ENCODE data around the gene IGFALS.

Gene IGFALS

DNA sequence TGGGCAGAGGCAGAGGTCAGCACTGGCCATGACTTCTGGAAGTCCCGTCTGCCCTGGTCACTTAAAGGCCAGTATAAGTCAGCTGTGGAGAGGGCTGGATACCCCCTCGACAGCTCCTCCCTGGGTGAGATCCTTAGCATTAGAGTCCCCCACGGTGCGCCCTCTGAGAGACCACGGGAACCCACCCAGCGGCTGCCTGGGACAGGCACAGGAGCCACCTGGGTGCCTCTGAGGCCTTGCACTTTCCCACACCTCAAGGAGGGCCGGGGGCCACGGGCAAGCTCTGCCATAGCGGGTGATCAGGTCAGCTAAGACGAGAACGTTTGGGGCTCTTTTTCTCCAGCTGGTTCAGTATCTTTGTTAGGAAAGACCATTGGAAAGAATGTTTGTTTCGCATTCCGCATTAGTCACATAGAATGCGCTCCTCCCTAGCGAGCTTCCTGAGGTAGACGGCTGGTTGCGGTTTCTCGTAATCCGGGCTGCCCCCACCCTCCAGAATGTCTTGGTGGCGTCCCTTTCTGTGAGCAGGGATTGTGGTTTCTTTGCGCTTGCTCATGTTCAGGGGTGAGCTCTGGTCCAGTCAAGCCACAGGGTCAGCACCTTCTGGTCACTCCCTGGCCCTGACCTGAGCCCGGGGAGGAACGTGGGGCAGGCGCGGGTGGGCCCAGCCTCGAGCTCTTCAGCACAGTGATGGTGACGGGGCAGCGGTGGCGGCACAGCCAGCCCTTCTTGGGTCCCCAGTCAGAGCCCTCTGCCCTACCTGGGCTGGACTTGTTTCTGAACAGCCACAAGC, 47.4 kb downstream of the IGFALS start:
- in situ Hi-C loops (cut with MboI; ENCODE audit: low sequenced_read_pairs): no loop called here

DNA sequence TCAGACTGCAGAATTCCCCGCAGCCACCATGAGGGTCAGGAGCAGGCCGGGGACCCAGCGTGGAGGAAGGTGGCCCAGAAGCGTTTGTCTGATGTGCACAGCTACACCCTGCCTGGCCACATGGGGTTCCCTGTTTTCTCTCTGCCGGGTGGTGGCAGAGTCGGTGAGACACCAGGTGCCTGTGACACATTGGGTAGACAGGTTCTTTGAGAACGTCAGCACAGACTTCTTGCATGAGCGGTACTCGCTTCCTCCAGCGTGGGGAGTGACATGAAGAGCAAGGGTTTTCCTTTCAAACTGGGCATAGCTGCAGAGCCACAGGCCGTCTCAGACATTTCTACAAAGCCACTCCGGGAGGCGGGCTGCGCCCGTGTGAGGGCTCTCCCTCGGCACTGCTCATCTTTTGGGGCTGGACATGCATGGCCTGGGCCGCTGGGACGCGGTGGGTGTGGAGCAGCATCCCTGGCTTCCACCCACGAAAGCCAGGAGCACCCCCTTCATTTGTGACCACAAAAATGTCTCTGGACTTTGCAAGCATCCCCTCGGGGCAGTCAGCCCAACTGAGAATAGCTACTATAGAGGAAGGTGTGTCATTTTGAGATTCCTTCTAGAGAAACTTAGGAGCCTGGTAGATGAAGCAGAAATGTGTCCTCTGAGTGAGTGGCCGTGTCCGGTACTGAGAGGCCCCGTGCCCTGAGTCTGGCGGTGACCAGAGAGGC, 48.2 kb downstream of the IGFALS start:
- in situ Hi-C loops (cut with MboI; ENCODE audit: low sequenced_read_pairs): no loop called here

- in situ Hi-C loops (cut with MboI; ENCODE audit: low sequenced_read_pairs): no loop called here
Measured at GRCh38 chr16:1744338-1744840, 49.1 kb downstream of the IGFALS start.

DNA sequence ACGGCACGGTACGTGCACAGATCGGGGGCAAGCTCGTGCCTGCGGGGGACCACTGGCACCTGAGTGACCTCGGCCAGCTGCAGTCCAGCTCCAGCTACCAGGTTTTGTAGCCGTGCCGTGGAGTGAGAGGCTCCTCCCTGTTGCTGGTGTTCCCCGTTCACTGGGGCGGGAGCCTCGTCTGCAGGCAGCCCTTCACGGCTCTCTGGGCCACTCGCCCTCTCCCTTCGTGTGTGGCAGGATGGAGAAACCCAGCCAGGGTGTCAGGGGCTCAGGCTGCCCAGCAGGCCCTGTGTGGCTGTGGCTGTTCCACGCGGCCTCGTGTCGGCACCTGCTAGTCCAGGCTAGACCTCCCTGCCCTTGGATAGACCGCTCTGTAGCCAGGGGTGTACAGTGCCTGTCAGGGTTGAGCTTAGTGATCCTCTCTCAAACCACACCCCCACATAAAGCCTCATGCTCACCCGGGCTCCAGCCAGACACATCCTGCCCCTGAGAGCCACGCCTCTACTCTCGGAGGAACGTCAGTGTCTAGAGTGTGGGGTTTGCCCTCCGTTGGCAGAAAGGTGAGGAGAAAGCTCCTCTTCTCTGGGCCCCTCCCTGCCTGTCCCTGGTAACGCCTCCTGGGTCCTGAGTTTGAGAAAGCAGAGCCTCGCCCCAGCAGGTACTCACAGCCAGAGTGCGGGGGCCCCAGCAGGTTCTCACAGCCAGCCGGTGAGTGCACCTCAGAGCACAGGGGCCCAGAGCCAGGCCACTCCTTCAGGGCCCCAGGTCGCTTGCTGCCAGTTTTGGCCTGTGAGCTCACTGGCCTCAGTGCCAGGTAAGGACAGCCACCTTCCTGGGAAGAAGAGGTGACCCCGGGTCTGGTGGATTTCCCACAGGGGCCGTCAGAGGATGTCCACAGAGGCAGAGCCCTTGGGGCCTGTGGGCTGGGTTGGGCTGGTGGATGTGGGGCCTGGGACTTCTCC, 49.8 kb downstream of the IGFALS start:
- in situ Hi-C loops (cut with MboI; ENCODE audit: low sequenced_read_pairs): no loop called here

DNA sequence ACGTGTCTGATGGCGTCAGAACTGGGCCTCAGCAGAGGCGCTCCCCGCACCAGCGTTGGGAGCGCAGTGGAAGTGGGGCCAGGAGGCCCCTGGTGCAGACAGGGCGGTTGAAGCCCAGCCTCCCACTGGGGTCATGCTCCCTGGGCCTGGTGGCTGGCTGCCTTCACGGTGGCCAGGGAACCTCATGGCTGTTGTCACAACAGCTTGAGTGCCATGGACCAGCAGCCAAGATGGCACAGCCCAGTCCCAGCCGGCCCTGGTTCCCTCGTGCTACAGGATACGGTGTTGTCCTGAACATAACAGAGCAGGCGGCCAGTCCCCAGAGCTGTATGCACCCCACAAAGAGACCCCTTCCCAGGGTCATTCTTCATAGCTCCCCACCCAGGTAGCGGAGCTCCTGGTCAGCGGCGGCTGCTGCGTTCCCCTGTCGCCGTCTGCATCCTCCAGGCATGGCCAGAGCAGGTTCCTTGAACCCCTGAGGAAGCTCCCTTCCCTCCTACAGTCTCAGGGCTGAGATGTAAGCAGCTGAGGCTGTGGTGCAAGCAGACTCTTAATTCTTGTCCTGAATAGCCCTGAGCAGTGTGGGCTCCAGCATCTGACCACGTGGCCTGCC, 51.8 kb downstream of the IGFALS start:
- in situ Hi-C loops (cut with MboI; ENCODE audit: low sequenced_read_pairs): no loop called here

GRCh38 chr16:1740781-1741490, 52.6 kb downstream of the IGFALS start:
- in situ Hi-C loops (cut with MboI; ENCODE audit: low sequenced_read_pairs): no loop called here

Data from HL-60/S4 treated with retinoic acid at 250 ng/mL for 4 days and 3 days (cell line).